ENCODE measurements around the gene GINM1. TPM values are rescaled to one million over a fixed set of nuclear protein-coding genes. Genes with fewer than 3 reads are reported as not detected.

GINM1 gene
- total RNA-seq, 2 experiments from 2014 or later = 19.1 to 20.7 TPM

DNA sequence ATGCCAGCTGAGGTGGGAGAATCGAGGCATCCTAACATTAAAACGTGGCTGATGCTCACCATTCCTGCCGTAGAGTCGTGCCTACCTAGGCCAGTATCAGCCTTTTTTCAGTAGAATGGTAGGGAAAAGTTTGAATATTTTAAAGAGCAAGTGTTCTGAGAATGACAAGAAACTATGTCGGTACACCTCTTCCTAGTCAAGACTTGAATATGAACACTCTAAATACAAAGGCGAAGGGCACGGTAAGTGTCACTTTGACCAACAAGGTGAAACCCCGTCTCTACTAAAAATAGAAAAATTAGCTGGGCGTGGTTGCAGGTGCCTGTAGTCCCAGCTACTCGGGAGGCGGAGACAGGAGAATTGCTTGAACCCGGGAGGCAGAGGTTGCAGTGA, 1.0 kb downstream of the GINM1 start:
- Mint-ChIP-seq H3K4me3 (peak overlapping the region; percentile 91), H3K9me3 (no peaks in the 10 kb centered on the region), H3K27ac (peak overlapping the region; percentile 84), H3K27me3 (no peaks in the 10 kb centered on the region), H3K36me3 (no peaks in the 10 kb centered on the region), H3K4me1 (peaks cover 27% of the 10 kb centered on the region)
- no peak for DNase-seq

DNA sequence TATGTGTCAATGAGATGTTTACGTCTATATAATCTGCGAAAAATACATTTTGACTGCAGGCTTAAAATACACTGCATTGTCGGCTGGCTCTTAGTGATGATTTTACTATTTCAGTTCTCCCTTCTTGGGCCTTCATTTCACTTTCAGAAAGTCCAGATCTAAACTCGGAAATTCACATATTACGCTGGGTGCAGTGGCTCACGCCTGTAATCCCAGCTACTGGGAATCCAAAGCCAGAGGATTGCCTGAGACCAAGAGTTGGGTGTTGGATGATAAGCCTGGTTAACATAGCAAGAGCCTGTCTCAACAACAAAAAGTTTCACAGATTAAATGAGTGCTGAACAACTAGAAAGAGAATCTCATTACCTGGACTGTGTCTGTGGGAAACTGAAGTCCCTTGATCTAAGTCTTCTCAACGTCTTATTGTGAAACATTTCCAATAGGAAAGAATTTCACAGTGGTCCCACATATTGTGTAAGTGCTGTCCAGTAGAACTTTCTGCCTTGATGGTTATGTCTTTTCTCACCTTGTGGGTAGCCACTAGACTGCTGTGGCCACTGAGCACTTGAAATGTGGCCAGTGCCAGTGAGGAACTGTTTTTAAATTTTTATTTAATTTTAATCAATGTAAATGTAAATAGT, 1.9 kb downstream of the GINM1 start:
- H3K4me1 Mint-ChIP-seq = peaks cover 27% of the 10 kb centered on the region
- H3K36me3 Mint-ChIP-seq = no peaks in the 10 kb centered on the region
- H3K27ac Mint-ChIP-seq = no peak overlapping the region
- H3K9me3 Mint-ChIP-seq = no peaks in the 10 kb centered on the region
- H3K4me3 Mint-ChIP-seq = no peak overlapping the region
- DNase-seq = no peak
- H3K27me3 Mint-ChIP-seq = no peaks in the 10 kb centered on the region

DNA sequence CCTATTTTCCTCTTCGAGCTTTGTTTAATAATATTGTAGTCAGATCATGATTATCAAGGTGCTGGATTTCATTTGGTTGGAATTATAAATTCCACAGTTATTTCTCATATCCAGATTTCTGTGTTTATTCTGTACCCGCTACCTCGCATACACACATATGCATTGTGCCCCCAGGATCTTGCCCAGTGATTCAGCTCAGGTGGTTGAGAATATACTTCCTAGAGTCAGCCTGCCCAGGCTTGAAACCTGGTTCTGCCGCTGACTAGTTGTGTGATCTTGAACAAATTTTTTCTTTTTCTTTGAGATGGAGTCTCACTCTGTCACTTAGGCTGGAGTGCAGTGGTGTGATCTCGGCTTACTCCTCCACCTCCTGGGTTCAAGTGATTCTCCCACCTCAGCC, 14.7 kb downstream of the GINM1 start:
- Mint-ChIP-seq H3K9me3 (no peaks in the 10 kb centered on the region), H3K4me3 (no peak overlapping the region), H3K27me3 (no peaks in the 10 kb centered on the region), H3K27ac (no peak overlapping the region), H3K4me1 (peaks cover 2% of the 10 kb centered on the region), H3K36me3 (peaks cover 12% of the 10 kb centered on the region)
- DNase-seq = no peak

GRCh38 chr6:149581349-149581748, 15.2 kb downstream of the GINM1 start:
- Mint-ChIP-seq H3K27ac (no peak overlapping the region), H3K27me3 (no peaks in the 10 kb centered on the region), H3K9me3 (no peaks in the 10 kb centered on the region), H3K36me3 (peaks cover 13% of the 10 kb centered on the region), H3K4me3 (no peak overlapping the region), H3K4me1 (peaks cover 5% of the 10 kb centered on the region)
- no peak for DNase-seq

- H3K4me1 Mint-ChIP-seq = peaks cover 5% of the 10 kb centered on the region
- DNase-seq = no peak
- H3K9me3 Mint-ChIP-seq = no peaks in the 10 kb centered on the region
- peak overlapping the region; percentile 61 for H3K27ac Mint-ChIP-seq
- no peak overlapping the region for H3K4me3 Mint-ChIP-seq
- peaks cover 3% of the 10 kb centered on the region for H3K36me3 Mint-ChIP-seq
- H3K27me3 Mint-ChIP-seq = no peaks in the 10 kb centered on the region
Observed at GRCh38 chr6:149586149-149586548, 20.0 kb downstream of the GINM1 start.

DNA sequence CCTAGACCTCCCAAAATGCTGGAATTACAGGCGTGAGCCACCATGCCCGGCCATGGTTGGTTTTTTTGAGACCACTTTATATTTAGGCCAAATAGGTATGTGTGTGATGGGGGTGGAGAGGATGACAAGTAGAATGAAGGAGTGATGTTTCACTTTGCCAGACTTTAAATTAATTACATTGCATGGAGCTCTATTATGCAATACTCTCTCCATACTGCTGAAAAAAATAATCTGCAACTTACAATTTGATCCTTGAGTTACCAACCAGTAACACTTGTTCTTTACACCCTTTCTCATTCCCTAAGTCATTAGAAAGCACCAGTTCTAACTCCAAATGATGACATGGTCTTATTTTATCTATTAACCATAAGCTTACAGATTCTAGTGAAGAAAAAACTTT, 26.8 kb downstream of the GINM1 start:
- no peaks in the 10 kb centered on the region for H3K9me3 Mint-ChIP-seq

GRCh38 chr6:149593408-149593807, 27.2 kb downstream of the GINM1 start:
- no peaks in the 10 kb centered on the region for H3K27me3 Mint-ChIP-seq
- no peaks in the 10 kb centered on the region for H3K4me1 Mint-ChIP-seq
- H3K27ac Mint-ChIP-seq = no peak overlapping the region
- no peak overlapping the region for H3K4me3 Mint-ChIP-seq
- H3K9me3 Mint-ChIP-seq = no peaks in the 10 kb centered on the region
- no peak for DNase-seq
- H3K36me3 Mint-ChIP-seq = peaks cover 4% of the 10 kb centered on the region

More for the DNA sequence above, 26.8 kb downstream of the GINM1 start:
- Mint-ChIP-seq H3K36me3 (peaks cover 4% of the 10 kb centered on the region), H3K4me3 (no peak overlapping the region), H3K27ac (no peak overlapping the region), H3K4me1 (no peaks in the 10 kb centered on the region), H3K27me3 (no peaks in the 10 kb centered on the region)
- DNase-seq = no peak

GRCh38 chr6:149600508-149600907, 34.3 kb downstream of the GINM1 start:
- no peak for DNase-seq
- Mint-ChIP-seq H3K36me3 (peaks cover 11% of the 10 kb centered on the region), H3K27me3 (no peaks in the 10 kb centered on the region), H3K9me3 (no peaks in the 10 kb centered on the region), H3K4me3 (no peak overlapping the region), H3K4me1 (no peaks in the 10 kb centered on the region), H3K27ac (no peak overlapping the region)

DNA sequence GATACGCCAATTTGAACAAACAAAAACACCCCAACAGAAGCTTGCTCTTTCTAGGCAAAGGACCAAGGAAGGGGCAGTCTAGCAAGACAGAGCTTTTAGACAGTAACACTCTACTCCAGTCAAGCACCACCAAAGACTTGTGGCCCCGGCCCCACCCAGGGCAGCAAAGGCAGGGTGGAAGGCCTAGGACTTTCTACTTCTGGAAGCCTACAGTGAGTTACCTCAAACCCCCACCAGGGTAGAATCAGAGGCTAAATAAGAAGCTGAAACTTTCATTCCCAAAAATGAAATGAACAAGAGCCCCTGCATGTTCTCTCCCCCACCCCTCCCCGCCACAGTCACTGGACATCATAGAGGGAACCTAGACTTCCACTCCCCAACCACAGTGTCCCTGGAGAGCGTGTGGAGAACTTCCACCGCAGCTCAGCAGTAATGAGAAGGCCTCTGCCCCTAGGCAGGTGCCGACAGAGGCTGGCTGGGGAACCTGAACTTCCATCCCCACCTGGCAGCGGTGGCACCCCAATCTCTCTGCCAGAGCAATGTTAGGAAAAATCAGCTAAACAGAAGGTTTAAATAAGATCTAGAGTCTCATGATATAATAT, 42.3 kb downstream of the GINM1 start:
- DNase-seq = no peak
- peaks cover 7% of the 10 kb centered on the region for H3K4me1 Mint-ChIP-seq
- peaks cover 3% of the 10 kb centered on the region for H3K9me3 Mint-ChIP-seq
- no peak overlapping the region for H3K4me3 Mint-ChIP-seq
- no peaks in the 10 kb centered on the region for H3K27me3 Mint-ChIP-seq
- no peak overlapping the region for H3K27ac Mint-ChIP-seq
- H3K36me3 Mint-ChIP-seq = peaks cover 18% of the 10 kb centered on the region

GRCh38 chr6:149614337-149614736, 48.2 kb downstream of the GINM1 start:
- Mint-ChIP-seq H3K27me3 (no peaks in the 10 kb centered on the region), H3K4me1 (peaks cover 9% of the 10 kb centered on the region), H3K36me3 (peaks cover 44% of the 10 kb centered on the region), H3K27ac (no peak overlapping the region), H3K4me3 (no peak overlapping the region), H3K9me3 (peaks cover 3% of the 10 kb centered on the region)
- DNase-seq = no peak

DNA sequence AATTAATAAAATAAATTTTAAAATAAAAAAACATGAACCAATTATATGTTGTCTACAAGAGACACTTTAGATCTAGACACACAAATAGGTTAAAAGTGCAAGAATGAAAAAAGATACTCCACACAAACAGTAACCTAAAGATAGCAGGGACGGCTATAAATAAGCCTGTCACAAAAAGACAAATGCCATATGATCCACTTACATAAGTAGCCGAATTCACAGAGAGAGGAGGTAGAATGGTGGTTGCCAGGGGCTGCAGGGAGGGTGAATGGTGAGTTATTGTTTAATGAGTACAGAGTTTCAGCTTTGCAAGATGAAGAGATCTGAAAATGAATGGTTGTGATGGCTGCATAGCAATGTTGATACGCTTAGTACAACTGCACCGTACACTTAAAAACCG, 49.6 kb downstream of the GINM1 start:
- H3K36me3 Mint-ChIP-seq = peaks cover 55% of the 10 kb centered on the region
- H3K4me1 Mint-ChIP-seq = peaks cover 7% of the 10 kb centered on the region
- peaks cover 3% of the 10 kb centered on the region for H3K9me3 Mint-ChIP-seq
- no peak for DNase-seq
- no peak overlapping the region for H3K4me3 Mint-ChIP-seq
- no peak overlapping the region for H3K27ac Mint-ChIP-seq
- no peaks in the 10 kb centered on the region for H3K27me3 Mint-ChIP-seq

DNA sequence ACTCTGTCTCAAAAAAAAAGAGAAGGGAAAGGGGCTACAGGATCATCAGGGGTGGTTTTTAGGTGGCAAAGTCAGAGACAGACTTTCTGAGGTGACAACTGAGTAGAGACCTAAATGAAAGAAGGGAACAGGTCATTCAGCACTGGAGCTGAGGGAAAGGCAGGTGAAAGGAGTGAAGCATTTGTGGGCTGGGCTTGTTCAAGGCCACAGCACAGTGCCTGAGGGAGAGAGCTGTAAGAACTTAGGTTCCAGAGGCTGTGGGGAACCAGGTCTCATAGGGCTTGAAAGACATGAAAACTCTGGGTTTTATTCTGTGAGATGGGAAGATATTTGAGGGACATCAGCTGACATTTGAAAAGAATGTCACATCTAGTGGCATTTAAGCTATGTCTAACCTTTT, 61.5 kb downstream of the GINM1 start:
- Mint-ChIP-seq H3K36me3 (peaks cover 16% of the 10 kb centered on the region), H3K27ac (no peak overlapping the region), H3K4me3 (no peak overlapping the region), H3K4me1 (peaks cover 8% of the 10 kb centered on the region), H3K9me3 (no peaks in the 10 kb centered on the region), H3K27me3 (no peaks in the 10 kb centered on the region)
- no peak for DNase-seq

- peaks cover 11% of the 10 kb centered on the region for H3K36me3 Mint-ChIP-seq
- no peaks in the 10 kb centered on the region for H3K27me3 Mint-ChIP-seq
- no peaks in the 10 kb centered on the region for H3K9me3 Mint-ChIP-seq
- H3K27ac Mint-ChIP-seq = peak overlapping the region; percentile 3
- peaks cover 8% of the 10 kb centered on the region for H3K4me1 Mint-ChIP-seq
- no peak for DNase-seq
- no peak overlapping the region for H3K4me3 Mint-ChIP-seq
Observed at GRCh38 chr6:149628875-149629510, 62.8 kb downstream of the GINM1 start.

GRCh38 chr6:149634315-149634714, 68.1 kb downstream of the GINM1 start:
- Mint-ChIP-seq H3K9me3 (no peaks in the 10 kb centered on the region), H3K27me3 (no peaks in the 10 kb centered on the region), H3K36me3 (peaks cover 10% of the 10 kb centered on the region), H3K4me3 (no peak overlapping the region), H3K4me1 (peaks cover 2% of the 10 kb centered on the region), H3K27ac (no peak overlapping the region)
- DNase-seq = no peak

DNA sequence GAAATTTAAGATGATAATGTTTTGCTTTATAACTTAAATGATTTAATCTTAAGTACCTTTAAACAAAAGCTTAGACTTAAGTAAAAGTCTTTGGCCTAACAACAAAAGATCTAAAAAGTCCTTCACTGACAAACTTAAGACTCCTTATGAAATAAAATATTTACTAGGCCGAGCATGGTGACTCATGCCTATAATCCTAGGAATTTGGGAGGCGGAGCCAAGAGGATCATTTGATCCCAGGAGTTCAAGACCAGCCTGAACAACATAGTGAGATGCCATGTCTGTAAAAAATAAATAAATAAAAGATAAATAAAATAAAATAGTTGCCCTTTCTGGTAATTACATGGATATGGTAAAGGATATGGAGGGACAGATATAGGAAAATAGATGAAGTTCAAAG, 69.9 kb downstream of the GINM1 start:
- no peak overlapping the region for H3K27ac Mint-ChIP-seq
- DNase-seq = no peak
- no peak overlapping the region for H3K4me3 Mint-ChIP-seq
- no peaks in the 10 kb centered on the region for H3K9me3 Mint-ChIP-seq
- H3K36me3 Mint-ChIP-seq = peaks cover 6% of the 10 kb centered on the region
- H3K4me1 Mint-ChIP-seq = no peaks in the 10 kb centered on the region
- no peaks in the 10 kb centered on the region for H3K27me3 Mint-ChIP-seq

All from activated naive CD8-positive, alpha-beta T cell treated with anti-CD3 and anti-CD28 coated beads for 36 hours (primary cell).